ENCODE data around the gene EML6.

DNA sequence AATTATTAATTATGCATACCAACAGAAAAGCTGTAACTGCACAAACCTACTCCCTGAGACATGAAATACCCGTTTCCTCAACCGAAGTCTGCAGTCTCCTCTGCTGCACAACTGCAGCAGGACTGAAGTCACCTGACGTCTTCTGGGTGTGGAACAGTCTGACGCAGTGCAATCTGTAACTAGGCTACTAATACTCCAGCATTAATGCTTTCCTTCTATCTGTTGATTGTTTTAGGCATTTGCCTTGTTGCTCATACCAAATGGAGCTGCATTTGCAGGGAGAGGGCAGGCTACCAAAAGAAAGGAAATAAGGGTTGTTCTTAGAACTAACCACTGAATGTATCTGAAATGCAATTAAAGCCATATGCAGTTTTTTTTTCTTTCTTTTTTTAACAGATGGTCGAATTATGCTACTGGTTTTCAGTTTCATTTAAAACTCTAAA, 286.7 kb downstream of the EML6 start:
- TF ChIP-seq POLR2A (IDR thresholded peaks at IDR 0.05) (no peak), CTCF (IDR thresholded peaks at IDR 0.05) (no peak)
